ENCODE measurements around the gene SLC15A3.
"Not testable (repeated sequence)": the region's sequence is repeated elsewhere in the genome, so short reads cannot be mapped to it uniquely, and the experiment has no call there.

Gene SLC15A3

GRCh38 chr11:60974726-60975125, 22.8 kb upstream of the SLC15A3 start:
- peak in 1 of 2 donors; percentile 43 for DNase-seq

GRCh38 chr11:60974316-60974715, 22.3 kb upstream of the SLC15A3 start:
- not testable (repeated sequence) for DNase-seq

- no peak for DNase-seq
Measured at GRCh38 chr11:60973699-60974098, 21.7 kb upstream of the SLC15A3 start.

GRCh38 chr11:60972182-60973030, 20.4 kb upstream of the SLC15A3 start:
- DNase-seq: peak in 1 of 2 donors; percentile 40

GRCh38 chr11:60971520-60971919, 19.5 kb upstream of the SLC15A3 start, which contains the start of gene CD6:
Gene CD6, plus strand, starts transcription at chr11:60971680. Its CDS starts 186 bp downstream, at chr11:60971866.
- peak; percentile 66 to 70 for DNase-seq

- DNase-seq: no peak
Measured at GRCh38 chr11:60970890-60971289, 18.9 kb upstream of the SLC15A3 start.

GRCh38 chr11:60970369-60970774, 18.4 kb upstream of the SLC15A3 start:
- peak; percentile 86 to 89 for DNase-seq

- no peak for DNase-seq
Measured at GRCh38 chr11:60968223-60968622, 16.2 kb upstream of the SLC15A3 start.

- DNase-seq: no peak
Measured at GRCh38 chr11:60966890-60967289, 14.9 kb upstream of the SLC15A3 start.

GRCh38 chr11:60964801-60965200, 12.8 kb upstream of the SLC15A3 start:
- no peak for DNase-seq

GRCh38 chr11:60960405-60960804, 8.4 kb upstream of the SLC15A3 start:
- no peak for DNase-seq

GRCh38 chr11:60959431-60959830, 7.5 kb upstream of the SLC15A3 start:
- DNase-seq: no peak

- DNase-seq: no peak
Measured at GRCh38 chr11:60957188-60957587, 5.2 kb upstream of the SLC15A3 start.

GRCh38 chr11:60955571-60955970, 3.6 kb upstream of the SLC15A3 start:
- no peak for DNase-seq

GRCh38 chr11:60954421-60954820, 2.4 kb upstream of the SLC15A3 start:
- DNase-seq: no peak

GRCh38 chr11:60953781-60954180, 1.8 kb upstream of the SLC15A3 start:
- DNase-seq: no peak

GRCh38 chr11:60952742-60953170, 780 bp upstream of the SLC15A3 start:
- no peak for DNase-seq

GRCh38 chr11:60951606-60951903, 421 bp downstream of the SLC15A3 start:
- DNase-seq: no peak

GRCh38 chr11:60950933-60951605, 907 bp downstream of the SLC15A3 start:
- peak; percentile 37 to 43 for DNase-seq

GRCh38 chr11:60950024-60950423, 2.0 kb downstream of the SLC15A3 start:
- no peak for DNase-seq

GRCh38 chr11:60948250-60948649, 3.7 kb downstream of the SLC15A3 start:
- no peak for DNase-seq

- no peak for DNase-seq
Measured at GRCh38 chr11:60947700-60948099, 4.3 kb downstream of the SLC15A3 start.

- DNase-seq: no peak
Measured at GRCh38 chr11:60946601-60947264, 5.2 kb downstream of the SLC15A3 start.

GRCh38 chr11:60945295-60945667, 6.7 kb downstream of the SLC15A3 start:
- DNase-seq: no peak
